HG03565 (cell line): ENCODE results near the gene PXYLP1.
"Not testable (repeated sequence)": the region's sequence is repeated elsewhere in the genome, so short reads cannot be mapped to it uniquely, and the experiment has no call there.

Experiments used
- ATAC-seq: cut with Tn5 transposase; IDR thresholded peaks from one replicate; pipeline ENCODE4 v1.9.1; 2021; ENCODE audit warnings: mild to moderate bottlenecking, moderate library complexity; ENCODE audit not compliant: unreplicated experiment

PXYLP1 gene, protein sequence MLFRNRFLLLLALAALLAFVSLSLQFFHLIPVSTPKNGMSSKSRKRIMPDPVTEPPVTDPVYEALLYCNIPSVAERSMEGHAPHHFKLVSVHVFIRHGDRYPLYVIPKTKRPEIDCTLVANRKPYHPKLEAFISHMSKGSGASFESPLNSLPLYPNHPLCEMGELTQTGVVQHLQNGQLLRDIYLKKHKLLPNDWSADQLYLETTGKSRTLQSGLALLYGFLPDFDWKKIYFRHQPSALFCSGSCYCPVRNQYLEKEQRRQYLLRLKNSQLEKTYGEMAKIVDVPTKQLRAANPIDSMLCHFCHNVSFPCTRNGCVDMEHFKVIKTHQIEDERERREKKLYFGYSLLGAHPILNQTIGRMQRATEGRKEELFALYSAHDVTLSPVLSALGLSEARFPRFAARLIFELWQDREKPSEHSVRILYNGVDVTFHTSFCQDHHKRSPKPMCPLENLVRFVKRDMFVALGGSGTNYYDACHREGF

DNA sequence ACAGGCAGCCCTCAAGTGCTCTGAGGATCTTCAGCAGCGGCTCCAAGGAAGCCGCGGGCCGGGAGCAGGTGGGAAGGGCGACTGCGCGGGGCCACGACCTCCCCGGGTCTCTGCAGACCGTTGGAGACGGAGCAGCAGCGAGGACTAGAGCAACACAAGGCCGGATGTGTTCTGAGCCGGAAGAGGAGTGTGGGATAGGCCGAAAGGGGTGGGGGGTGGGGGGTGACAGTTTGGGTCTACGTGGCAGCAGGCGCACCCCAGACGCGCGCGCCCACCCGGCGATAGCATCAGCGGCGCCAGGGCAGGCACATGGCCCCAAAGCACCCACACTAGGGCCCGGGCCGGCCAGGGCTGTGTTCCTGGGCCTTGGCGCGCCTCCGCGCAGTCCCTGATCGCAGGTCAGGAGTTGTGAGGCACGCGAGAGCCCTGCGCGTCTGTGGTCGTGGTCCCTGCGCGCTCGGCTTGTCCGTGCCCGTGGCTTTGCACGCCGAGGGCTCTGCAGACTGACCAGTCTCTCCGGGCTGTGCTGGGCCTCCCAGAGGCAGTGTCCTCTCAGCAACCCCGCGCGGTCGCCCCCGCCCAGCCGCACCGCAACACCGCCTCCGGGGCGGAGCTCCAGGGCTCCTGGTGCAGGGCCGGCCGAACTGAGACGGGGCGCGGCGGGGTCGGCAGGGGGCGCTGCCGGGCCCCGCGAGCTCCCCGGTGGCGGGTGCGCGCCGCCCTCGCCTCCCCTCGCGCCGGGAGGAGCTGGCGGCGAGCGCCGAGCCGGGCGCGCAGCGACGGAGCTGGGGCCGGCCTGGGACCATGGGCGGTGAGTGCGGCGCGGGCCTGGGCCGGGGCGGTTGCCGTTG, at the start of gene PXYLP1:
PXYLP1 (plus strand) TSS at position 725 of the 851 bp plus-strand sequence. CDS start 28,351 bp downstream, outside the sequence.
- peak; percentile 95 for ATAC-seq

- no peak for ATAC-seq
Observed at GRCh38 chr3:141183606-141184005, 48.0 kb upstream of the PXYLP1 start.

DNA sequence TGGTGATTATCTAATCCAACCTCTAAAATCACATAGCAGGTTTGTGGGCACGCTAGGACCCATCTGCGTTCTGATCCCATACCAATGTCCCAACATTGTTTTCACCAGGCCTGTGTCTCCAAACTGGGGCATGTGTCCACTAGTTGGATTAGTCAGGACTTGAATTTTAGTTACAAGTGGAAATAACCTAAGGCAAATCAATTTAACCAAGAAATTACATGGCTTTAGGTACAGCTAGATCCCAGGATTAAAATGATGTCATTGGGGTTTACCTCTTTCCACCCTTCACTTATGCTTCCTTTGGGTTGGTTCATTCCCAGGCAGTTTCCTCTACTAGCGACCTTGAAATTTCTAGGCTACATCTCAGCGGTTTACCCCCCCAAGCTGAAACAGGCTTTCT, 47.2 kb upstream of the PXYLP1 start:
- ATAC-seq = no peak

DNA sequence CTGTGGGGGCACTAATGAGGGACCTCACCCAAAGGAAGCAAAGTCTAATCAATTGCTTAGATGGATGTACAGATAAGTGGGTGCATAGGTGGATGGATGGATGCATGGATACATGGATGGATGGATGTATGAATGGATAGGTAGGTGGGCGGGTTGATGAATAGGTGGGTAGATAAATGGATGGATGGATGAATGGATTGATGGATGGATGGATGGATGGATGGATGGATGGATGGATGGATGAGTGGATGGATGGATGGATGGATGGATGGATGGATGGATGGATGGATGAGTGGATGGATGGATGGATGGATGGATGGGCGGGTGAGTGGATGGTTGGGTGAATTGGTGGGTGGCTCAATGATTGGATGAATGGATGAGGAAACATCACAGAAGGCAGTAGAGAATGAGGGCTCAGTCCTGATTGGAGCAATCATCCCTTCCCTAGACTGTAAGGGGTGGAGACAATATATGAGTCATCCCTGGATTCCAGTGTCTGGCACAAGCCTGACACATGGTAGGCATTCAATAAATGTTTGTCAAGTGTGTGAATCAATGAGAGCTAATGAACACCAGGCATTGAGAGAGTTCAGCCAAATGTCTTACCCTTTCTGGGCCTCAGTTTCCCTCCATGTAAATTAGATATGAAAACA, 40.4 kb upstream of the PXYLP1 start:
- no peak for ATAC-seq

DNA sequence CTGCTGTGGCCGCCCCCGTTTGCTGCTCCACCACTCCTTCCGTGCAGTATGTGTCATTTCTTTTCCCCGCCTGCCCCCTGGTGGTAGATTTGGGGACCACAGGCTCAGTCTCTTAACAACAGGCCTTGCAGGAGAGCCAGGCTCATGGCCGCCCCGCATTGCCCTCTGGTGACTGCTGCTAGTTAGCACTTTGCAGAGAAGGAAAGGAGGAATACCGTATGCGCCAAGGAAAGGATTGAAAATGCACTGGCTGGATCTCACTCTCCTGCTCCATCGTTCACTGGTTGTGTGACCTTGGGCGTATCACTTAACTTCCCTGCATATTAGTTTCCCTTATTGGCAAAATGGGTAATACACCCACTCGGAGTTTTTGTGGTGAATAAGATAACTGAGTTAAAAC, 39.3 kb upstream of the PXYLP1 start:
- peak; percentile 99 for ATAC-seq

GRCh38 chr3:141193066-141193830, 38.4 kb upstream of the PXYLP1 start:
- no peak for ATAC-seq

- ATAC-seq = no peak
Observed at GRCh38 chr3:141201122-141201521, 30.5 kb upstream of the PXYLP1 start.

DNA sequence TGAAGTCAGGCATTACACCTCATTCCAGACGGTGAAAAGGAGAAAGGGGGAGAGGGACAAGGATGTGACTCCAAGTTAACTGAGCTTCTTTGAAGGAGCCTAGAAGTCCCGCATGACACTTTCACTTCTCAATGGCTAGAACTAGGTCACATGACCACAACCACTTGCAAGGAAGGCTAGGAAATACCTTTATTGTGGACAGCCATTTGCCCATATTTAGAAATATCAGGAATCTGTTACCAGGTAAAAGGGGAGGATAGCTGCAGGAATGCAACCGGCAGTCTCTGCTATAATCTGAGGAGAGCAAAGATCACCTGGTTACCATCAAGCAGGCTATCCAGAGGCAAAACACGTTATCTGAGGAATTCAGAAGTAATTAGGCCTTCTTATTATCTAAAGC, 28.9 kb upstream of the PXYLP1 start:
- no peak for ATAC-seq

DNA sequence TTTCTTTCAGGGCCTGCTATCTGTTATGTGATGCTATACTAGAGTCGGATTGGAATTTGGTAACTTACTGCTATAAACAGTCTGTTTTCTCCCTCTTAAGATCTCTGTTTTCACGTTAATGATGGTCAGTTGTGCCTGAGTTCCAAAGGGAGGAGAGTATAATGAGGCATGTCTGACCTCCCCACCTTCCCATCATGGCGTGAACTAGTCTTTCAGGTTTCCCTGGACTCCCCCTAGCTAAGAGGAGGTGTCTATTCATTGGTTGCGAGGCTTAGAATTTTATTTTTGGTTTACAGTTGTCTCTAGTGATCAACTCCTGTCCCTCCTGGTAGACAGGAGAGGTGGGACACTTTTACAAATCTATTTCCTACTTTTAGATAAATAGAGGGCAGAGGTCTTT, 27.8 kb upstream of the PXYLP1 start:
- no peak for ATAC-seq

DNA sequence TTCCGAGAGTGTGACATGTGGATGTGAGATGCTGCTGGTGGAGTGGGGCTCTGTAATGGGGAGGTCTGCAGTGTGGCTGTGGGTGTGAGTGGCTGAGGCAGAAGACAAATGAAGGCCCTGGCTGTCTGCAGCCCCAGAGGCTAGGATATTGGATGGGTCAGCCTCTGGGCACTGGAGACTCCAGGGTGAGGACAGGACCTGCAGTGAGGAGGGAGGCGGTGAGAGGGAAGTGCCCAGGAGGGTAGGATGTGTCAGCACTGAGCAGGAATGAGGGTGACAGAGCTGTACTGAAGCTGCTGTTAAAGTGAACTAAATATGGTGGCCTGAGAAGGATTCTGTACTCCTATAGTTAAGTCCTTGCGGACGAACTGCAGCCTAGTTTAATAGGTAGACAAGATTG, 27.3 kb upstream of the PXYLP1 start:
- ATAC-seq = no peak

DNA sequence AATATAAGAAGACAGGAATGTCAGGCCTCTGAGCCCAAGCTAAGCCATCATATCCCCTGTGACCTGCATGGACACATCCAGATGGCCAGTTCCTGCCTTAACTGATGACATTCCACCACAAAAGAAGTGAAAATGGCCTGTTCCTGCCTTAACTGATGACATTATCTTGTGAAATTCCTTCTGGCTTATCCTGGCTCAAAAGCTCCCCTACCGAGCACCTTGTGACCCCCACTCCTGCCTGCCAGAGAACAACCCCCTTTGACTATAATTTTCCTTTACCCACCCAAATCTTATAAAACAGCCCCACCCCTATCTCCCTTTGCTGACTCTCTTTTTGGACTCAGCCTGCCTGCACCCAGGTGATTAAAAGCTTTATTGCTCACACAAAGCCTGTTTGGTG, 20.3 kb upstream of the PXYLP1 start:
- ATAC-seq = not testable (repeated sequence)

- ATAC-seq = no peak
Observed at GRCh38 chr3:141212101-141212500, 19.5 kb upstream of the PXYLP1 start.

DNA sequence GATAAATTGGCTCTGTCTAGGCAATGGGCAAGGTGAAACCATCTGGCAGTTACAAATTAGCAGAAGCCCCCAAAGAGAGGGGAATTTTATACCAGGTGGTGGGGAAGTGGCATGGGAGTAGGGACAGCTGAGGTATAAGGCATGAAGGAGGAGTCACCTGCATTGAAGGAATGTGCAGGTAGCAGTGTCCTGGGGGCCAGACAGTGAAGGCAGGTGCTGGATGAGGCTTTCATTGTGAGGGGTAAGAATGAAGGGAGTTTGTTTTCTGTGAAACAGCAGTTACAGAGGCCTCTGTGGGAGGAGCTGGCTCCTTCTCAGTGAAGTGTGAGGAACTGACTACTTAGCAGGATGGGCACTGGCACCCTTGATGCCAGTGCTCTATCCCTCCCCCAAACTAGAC, 19.1 kb upstream of the PXYLP1 start:
- no peak for ATAC-seq

DNA sequence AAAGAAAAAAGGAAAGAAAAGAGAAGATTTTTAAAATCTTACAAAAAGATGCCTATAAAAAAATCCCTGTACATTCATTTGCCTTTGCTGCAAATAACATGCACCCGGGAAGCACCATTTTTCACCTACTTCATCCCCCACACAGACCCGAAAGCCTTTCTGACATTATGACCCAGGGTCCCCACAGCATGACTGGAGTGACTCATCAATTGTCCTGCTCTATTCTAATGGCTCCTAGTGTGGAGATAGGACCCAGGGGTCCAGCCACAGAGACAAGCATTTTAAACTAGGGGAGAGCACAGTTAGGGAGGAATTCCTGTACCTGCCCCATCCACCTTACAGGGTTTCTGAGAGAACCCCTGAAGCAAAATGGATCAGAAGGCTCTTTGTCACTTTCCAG, 14.7 kb upstream of the PXYLP1 start:
- no peak for ATAC-seq

- ATAC-seq = no peak
Observed at GRCh38 chr3:141217389-141217788, 14.2 kb upstream of the PXYLP1 start.

DNA sequence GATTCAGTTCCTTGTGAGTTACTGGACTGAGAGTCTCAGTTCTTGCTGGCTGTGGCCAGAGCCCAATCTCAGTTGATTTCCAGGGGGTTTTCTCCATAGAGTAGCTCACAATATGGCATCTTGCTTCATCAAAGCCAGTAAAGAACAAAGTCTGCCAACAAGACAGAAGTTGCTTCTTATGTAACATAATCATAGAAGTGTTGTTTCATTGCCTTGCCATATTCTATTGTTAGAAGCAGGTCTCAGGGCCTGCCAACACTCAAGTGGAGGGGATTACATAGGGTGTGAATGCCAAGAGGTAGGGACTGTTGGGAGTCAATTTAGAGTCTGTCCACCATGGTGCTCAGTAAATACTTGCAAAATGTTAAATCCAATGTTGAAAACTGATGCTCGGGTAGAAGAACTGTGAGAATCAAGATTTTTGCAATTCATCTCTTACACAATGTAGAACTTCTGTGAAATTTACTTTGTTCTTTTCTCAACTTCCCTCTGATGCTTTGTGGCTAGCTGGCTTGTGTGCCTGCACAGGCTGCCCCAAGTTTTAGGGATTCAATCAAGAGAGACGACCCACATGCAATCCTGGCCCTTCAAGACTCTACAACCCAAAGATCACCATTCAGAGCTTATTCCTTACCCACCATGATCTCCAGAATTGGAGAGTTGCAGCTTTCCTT, 13.3 kb upstream of the PXYLP1 start:
- no peak for ATAC-seq

- no peak for ATAC-seq
Observed at GRCh38 chr3:141218926-141219325, 12.7 kb upstream of the PXYLP1 start.

DNA sequence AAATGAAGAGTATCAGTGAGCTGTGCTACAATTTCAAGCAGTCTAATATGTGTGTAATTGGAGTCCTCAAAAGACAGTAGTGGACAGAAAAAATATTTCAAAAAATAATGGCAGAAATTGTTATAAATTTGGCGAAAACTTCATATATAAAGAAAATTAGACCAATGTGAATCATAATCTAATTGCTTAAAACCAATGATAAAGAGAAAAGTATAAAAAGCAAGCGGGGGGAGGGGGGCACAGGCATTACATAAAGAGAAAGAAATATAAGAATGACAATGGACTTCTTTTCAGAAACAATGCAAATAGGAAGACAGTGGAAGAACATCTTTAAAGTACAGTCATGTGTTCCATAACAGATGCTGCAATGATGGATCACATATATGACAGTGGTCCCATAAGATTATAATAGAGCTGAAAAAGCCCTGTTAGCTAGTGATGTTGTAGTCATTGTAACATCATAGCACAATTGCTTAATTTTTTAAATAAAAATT, 7.9 kb upstream of the PXYLP1 start:
- no peak for ATAC-seq

- no peak for ATAC-seq
Observed at GRCh38 chr3:141225939-141226338, 5.7 kb upstream of the PXYLP1 start.

- no peak for ATAC-seq
Observed at GRCh38 chr3:141227216-141227615, 4.4 kb upstream of the PXYLP1 start.
